Uterus (tissue), 2 donors: ENCODE results near the gene LRR1.

Experiments
- POLR2A ChIP-seq, 2 donors: fragments of 450-650 bp; IDR thresholded peaks; one replicate each; pipeline ENCODE4 v1.6.1; 2016; ENCODE audit warnings: antibody characterized with exemption in 2 of 2, mild to moderate bottlenecking in 1 of 2, moderate library complexity in 1 of 2
- TF ChIP-seq, protein P1 (sequence below), 4 experiments: fragments of 200-600 bp in 2 of 4; fragments of 450-650 bp in 2 of 4; sonication (generic) in 2 of 4; IDR thresholded peaks; one replicate each; pipeline ENCODE4 v1.5.1; 2016 to 2019; ENCODE audit warnings: antibody characterized with exemption in 4 of 4, mild to moderate bottlenecking in 2 of 4, moderate library complexity in 1 of 4

DNA sequence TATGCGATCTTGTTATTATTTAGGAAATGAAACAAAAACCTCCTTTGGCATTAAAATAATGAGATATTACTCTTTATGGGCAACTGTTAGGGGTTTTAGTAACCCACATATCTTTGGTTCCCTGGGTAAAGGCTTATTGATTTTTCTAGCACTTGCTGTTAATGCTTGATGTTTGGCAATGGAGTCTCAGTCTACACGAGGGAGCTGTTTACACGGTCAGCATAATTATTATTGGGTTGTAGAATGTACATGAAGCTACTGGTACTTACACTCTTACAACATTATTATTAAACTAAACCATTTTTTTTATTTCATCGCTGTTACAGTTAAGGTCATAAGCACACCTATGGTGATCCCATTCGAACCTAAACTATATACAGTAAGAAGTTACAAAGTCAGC, 24.7 kb upstream of the LRR1 start:
- TF ChIP-seq, protein P1, sequence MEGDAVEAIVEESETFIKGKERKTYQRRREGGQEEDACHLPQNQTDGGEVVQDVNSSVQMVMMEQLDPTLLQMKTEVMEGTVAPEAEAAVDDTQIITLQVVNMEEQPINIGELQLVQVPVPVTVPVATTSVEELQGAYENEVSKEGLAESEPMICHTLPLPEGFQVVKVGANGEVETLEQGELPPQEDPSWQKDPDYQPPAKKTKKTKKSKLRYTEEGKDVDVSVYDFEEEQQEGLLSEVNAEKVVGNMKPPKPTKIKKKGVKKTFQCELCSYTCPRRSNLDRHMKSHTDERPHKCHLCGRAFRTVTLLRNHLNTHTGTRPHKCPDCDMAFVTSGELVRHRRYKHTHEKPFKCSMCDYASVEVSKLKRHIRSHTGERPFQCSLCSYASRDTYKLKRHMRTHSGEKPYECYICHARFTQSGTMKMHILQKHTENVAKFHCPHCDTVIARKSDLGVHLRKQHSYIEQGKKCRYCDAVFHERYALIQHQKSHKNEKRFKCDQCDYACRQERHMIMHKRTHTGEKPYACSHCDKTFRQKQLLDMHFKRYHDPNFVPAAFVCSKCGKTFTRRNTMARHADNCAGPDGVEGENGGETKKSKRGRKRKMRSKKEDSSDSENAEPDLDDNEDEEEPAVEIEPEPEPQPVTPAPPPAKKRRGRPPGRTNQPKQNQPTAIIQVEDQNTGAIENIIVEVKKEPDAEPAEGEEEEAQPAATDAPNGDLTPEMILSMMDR (IDR thresholded peaks at IDR 0.05): no peak
- no peak for TF ChIP-seq POLR2A (IDR thresholded peaks at IDR 0.05)
